ENCODE data around the gene USP17L24. TPM values are rescaled to one million over a fixed set of nuclear protein-coding genes. Genes with fewer than 3 reads are reported as not detected.
"Not testable (repeated sequence)": the region's sequence is repeated elsewhere in the genome, so short reads cannot be mapped to it uniquely, and the experiment has no call there.

The USP17L24 gene
- total RNA-seq, 2 experiments from 2014 or later: not detected

- CTCF ChIA-PET (ENCODE audit: unreplicated experiment); H3K79me2 ChIP-seq (ENCODE audit: insufficient read depth, low read depth, low read length); H3K9me3 ChIP-seq (ENCODE audit: low read length); H4K20me1 ChIP-seq (ENCODE audit: insufficient read depth, low read length); H3K4me3 ChIP-seq (ENCODE audit: low read depth, low read length, poor library complexity, severe bottlenecking); intact Hi-C loops (cut with micrococcal nuclease; ENCODE audit: unreplicated experiment); H3K9me2 ChIP-seq (ENCODE audit: insufficient read depth, low read length); H2AFZ ChIP-seq (ENCODE audit: low read length); H3K4me1 ChIP-seq (ENCODE audit: insufficient read depth, low read length, poor library complexity, severe bottlenecking); BruUV-seq (replicated peaks); H3K27ac ChIP-seq (ENCODE audit: low read depth, low read length, poor library complexity, severe bottlenecking); H3K4me2 ChIP-seq (ENCODE audit: low read length); H3K36me3 ChIP-seq (ENCODE audit: insufficient read depth, low read length); DNase-seq (ENCODE audit: low spot score); POLR2A ChIA-PET: not testable (repeated sequence)
These were observed 23.6 kb downstream of the USP17L24 start, which contains the start of gene USP17L28 for GRCh38 chr4:9348593-9348992. TSS of gene USP17L28 (plus strand) at chr4:9348893. CDS start at chr4:9348893, 0 bp downstream.

- H3K4me1 ChIP-seq (ENCODE audit: insufficient read depth, low read length, poor library complexity, severe bottlenecking); H3K4me2 ChIP-seq (ENCODE audit: low read length); H4K20me1 ChIP-seq (ENCODE audit: insufficient read depth, low read length); H2AFZ ChIP-seq (ENCODE audit: low read length); BruUV-seq (replicated peaks); CTCF ChIA-PET (ENCODE audit: unreplicated experiment); DNase-seq (ENCODE audit: low spot score); H3K79me2 ChIP-seq (ENCODE audit: insufficient read depth, low read depth, low read length); H3K27ac ChIP-seq (ENCODE audit: low read depth, low read length, poor library complexity, severe bottlenecking); H3K9me2 ChIP-seq (ENCODE audit: insufficient read depth, low read length); H3K4me3 ChIP-seq (ENCODE audit: low read depth, low read length, poor library complexity, severe bottlenecking); H3K9me3 ChIP-seq (ENCODE audit: low read length); H3K36me3 ChIP-seq (ENCODE audit: insufficient read depth, low read length); intact Hi-C loops (cut with micrococcal nuclease; ENCODE audit: unreplicated experiment); POLR2A ChIA-PET: not testable (repeated sequence)
These were observed 25.9 kb downstream of the USP17L24 start for GRCh38 chr4:9350866-9351265.

- not testable (repeated sequence) for BruUV-seq (replicated peaks)
These were observed 28.4 kb downstream of the USP17L24 start, which contains the start of gene USP17L29 for GRCh38 chr4:9353338-9353737. TSS of gene USP17L29 (plus strand) at chr4:9353638. CDS start at chr4:9353638, 0 bp downstream.

GRCh38 chr4:9362829-9363228 is 37.9 kb downstream of the USP17L24 start, which contains the start of gene USP17L30:
TSS of gene USP17L30 (plus strand) at chr4:9363129. CDS start at chr4:9363129, 0 bp downstream.
- POLR2A ChIA-PET; BruUV-seq (replicated peaks): not testable (repeated sequence)

More at GRCh38 chr4:9353338-9353737, 28.4 kb downstream of the USP17L24 start, which contains the start of gene USP17L29:
- H3K9me3 ChIP-seq (ENCODE audit: low read length); H3K4me3 ChIP-seq (ENCODE audit: low read depth, low read length, poor library complexity, severe bottlenecking); H3K4me2 ChIP-seq (ENCODE audit: low read length); H3K9me2 ChIP-seq (ENCODE audit: insufficient read depth, low read length); intact Hi-C loops (cut with micrococcal nuclease; ENCODE audit: unreplicated experiment); H3K36me3 ChIP-seq (ENCODE audit: insufficient read depth, low read length); CTCF ChIA-PET (ENCODE audit: unreplicated experiment); POLR2A ChIA-PET; H3K79me2 ChIP-seq (ENCODE audit: insufficient read depth, low read depth, low read length); H4K20me1 ChIP-seq (ENCODE audit: insufficient read depth, low read length); DNase-seq (ENCODE audit: low spot score); H2AFZ ChIP-seq (ENCODE audit: low read length); H3K27ac ChIP-seq (ENCODE audit: low read depth, low read length, poor library complexity, severe bottlenecking); H3K4me1 ChIP-seq (ENCODE audit: insufficient read depth, low read length, poor library complexity, severe bottlenecking): not testable (repeated sequence)

More at GRCh38 chr4:9362829-9363228, 37.9 kb downstream of the USP17L24 start, which contains the start of gene USP17L30:
- H3K4me3 ChIP-seq (ENCODE audit: low read depth, low read length, poor library complexity, severe bottlenecking); DNase-seq (ENCODE audit: low spot score); H3K9me3 ChIP-seq (ENCODE audit: low read length); H2AFZ ChIP-seq (ENCODE audit: low read length); H3K79me2 ChIP-seq (ENCODE audit: insufficient read depth, low read depth, low read length); intact Hi-C loops (cut with micrococcal nuclease; ENCODE audit: unreplicated experiment); H3K36me3 ChIP-seq (ENCODE audit: insufficient read depth, low read length); H4K20me1 ChIP-seq (ENCODE audit: insufficient read depth, low read length); H3K4me2 ChIP-seq (ENCODE audit: low read length); H3K9me2 ChIP-seq (ENCODE audit: insufficient read depth, low read length); H3K4me1 ChIP-seq (ENCODE audit: insufficient read depth, low read length, poor library complexity, severe bottlenecking); CTCF ChIA-PET (ENCODE audit: unreplicated experiment); H3K27ac ChIP-seq (ENCODE audit: low read depth, low read length, poor library complexity, severe bottlenecking): not testable (repeated sequence)

Other genes with a start within 250 kb of the USP17L24 start
- gene FAM90A26, start 154.8 kb upstream of the USP17L24 start, total RNA-seq (2014; rRNA removed; shearing (Covaris generic)): not detected in 2 replicates
- gene FAM90A26, start 154.8 kb upstream of the USP17L24 start, total RNA-seq (2022): not detected in 2 replicates
- gene USP17L10, start 114.5 kb upstream of the USP17L24 start, total RNA-seq (2014; rRNA removed; shearing (Covaris generic)): not detected in 2 replicates
- not detected in 2 replicates for gene USP17L10, start 114.5 kb upstream of the USP17L24 start, total RNA-seq (2022)
- gene USP17L11, start 109.8 kb upstream of the USP17L24 start, total RNA-seq (2014; rRNA removed; shearing (Covaris generic)): not detected in 2 replicates
- not detected in 2 replicates for gene USP17L11, start 109.8 kb upstream of the USP17L24 start, total RNA-seq (2022)
- gene USP17L12, start 105.0 kb upstream of the USP17L24 start, total RNA-seq (2014; rRNA removed; shearing (Covaris generic)): not detected in 2 replicates
- not detected in 2 replicates for gene USP17L12, start 105.0 kb upstream of the USP17L24 start, total RNA-seq (2022)
- not detected in 2 replicates for gene USP17L13, start 100.3 kb upstream of the USP17L24 start, total RNA-seq (2014; rRNA removed; shearing (Covaris generic))
- gene USP17L13, start 100.3 kb upstream of the USP17L24 start, total RNA-seq (2022): not detected in 2 replicates
- gene USP17L15, start 90.8 kb upstream of the USP17L24 start, total RNA-seq (2014; rRNA removed; shearing (Covaris generic)): not detected in 2 replicates
- gene USP17L15, start 90.8 kb upstream of the USP17L24 start, total RNA-seq (2022): not detected in 2 replicates
- not detected in 2 replicates for gene USP17L17, start 81.3 kb upstream of the USP17L24 start, total RNA-seq (2014; rRNA removed; shearing (Covaris generic))
- not detected in 2 replicates for gene USP17L17, start 81.3 kb upstream of the USP17L24 start, total RNA-seq (2022)
- not detected in 2 replicates for gene USP17L18, start 76.5 kb upstream of the USP17L24 start, total RNA-seq (2014; rRNA removed; shearing (Covaris generic))
- gene USP17L18, start 76.5 kb upstream of the USP17L24 start, total RNA-seq (2022): not detected in 2 replicates
- not detected in 2 replicates for gene USP17L19, start 71.8 kb upstream of the USP17L24 start, total RNA-seq (2014; rRNA removed; shearing (Covaris generic))
- not detected in 2 replicates for gene USP17L19, start 71.8 kb upstream of the USP17L24 start, total RNA-seq (2022)
- not detected in 2 replicates for gene USP17L20, start 67.0 kb upstream of the USP17L24 start, total RNA-seq (2014; rRNA removed; shearing (Covaris generic))
- not detected in 2 replicates for gene USP17L20, start 67.0 kb upstream of the USP17L24 start, total RNA-seq (2022)
- not detected in 2 replicates for gene USP17L21, start 62.3 kb upstream of the USP17L24 start, total RNA-seq (2014; rRNA removed; shearing (Covaris generic))
- gene USP17L21, start 62.3 kb upstream of the USP17L24 start, total RNA-seq (2022): not detected in 2 replicates
- not detected in 2 replicates for gene USP17L22, start 57.5 kb upstream of the USP17L24 start, total RNA-seq (2014; rRNA removed; shearing (Covaris generic))
- gene USP17L22, start 57.5 kb upstream of the USP17L24 start, total RNA-seq (2022): not detected in 2 replicates
- not detected in 2 replicates for gene USP17L25, start 4.7 kb downstream of the USP17L24 start, total RNA-seq (2014; rRNA removed; shearing (Covaris generic))
- gene USP17L25, start 4.7 kb downstream of the USP17L24 start, total RNA-seq (2022): not detected in 2 replicates
- gene USP17L26, start 9.5 kb downstream of the USP17L24 start, total RNA-seq (2014; rRNA removed; shearing (Covaris generic)): not detected in 2 replicates
- gene USP17L26, start 9.5 kb downstream of the USP17L24 start, total RNA-seq (2022): not detected in 2 replicates
- not detected in 2 replicates for gene USP17L5, start 14.2 kb downstream of the USP17L24 start, total RNA-seq (2014; rRNA removed; shearing (Covaris generic))
- not detected in 2 replicates for gene USP17L5, start 14.2 kb downstream of the USP17L24 start, total RNA-seq (2022)
- gene USP17L27, start 19.0 kb downstream of the USP17L24 start, total RNA-seq (2014; rRNA removed; shearing (Covaris generic)): not detected in 2 replicates
- gene USP17L27, start 19.0 kb downstream of the USP17L24 start, total RNA-seq (2022): not detected in 2 replicates
- not detected in 2 replicates for gene USP17L28, start 23.7 kb downstream of the USP17L24 start, total RNA-seq (2014; rRNA removed; shearing (Covaris generic))
- not detected in 2 replicates for gene USP17L28, start 23.7 kb downstream of the USP17L24 start, total RNA-seq (2022)
- gene USP17L29, start 28.5 kb downstream of the USP17L24 start, total RNA-seq (2014; rRNA removed; shearing (Covaris generic)): not detected in 2 replicates
- not detected in 2 replicates for gene USP17L29, start 28.5 kb downstream of the USP17L24 start, total RNA-seq (2022)
- not detected in 2 replicates for gene USP17L30, start 38.0 kb downstream of the USP17L24 start, total RNA-seq (2014; rRNA removed; shearing (Covaris generic))
- not detected in 2 replicates for gene USP17L30, start 38.0 kb downstream of the USP17L24 start, total RNA-seq (2022)
- gene DEFB131A, start 119.2 kb downstream of the USP17L24 start, total RNA-seq (2014; rRNA removed; shearing (Covaris generic)): not detected in 2 replicates
- not detected in 2 replicates for gene DEFB131A, start 119.2 kb downstream of the USP17L24 start, total RNA-seq (2022)